Measurements from ENCODE around the gene MPO. TPM values are rescaled to one million over a fixed set of nuclear protein-coding genes. Genes with fewer than 3 reads are reported as not detected.

MPO gene
- total RNA-seq, 2 donors from 2014 or later, result not detected

DNA sequence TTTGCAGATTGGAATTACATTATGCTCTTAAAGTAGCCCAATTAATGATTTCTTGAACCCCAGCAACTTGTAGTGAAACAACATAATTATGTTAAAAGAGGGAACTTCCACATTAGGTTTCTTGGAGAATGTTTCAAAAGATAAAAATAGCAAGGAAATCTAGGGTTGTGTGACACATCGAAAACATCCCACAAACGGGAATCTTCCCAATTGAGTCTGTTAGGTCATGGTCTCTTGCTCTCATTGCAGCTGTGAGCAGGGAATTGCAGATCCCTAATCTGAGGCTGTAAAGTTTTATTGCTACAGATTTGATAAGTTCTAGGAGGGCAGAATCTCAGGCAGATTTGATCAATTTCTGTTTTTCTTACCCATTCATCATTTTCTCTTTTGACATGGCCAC lies 49.1 kb downstream of the MPO start:
- Mint-ChIP-seq H3K9me3 (no peaks in the 10 kb centered on the region), H3K4me1 (peaks cover 12% of the 10 kb centered on the region), H3K27ac (no peak overlapping the region), H3K27me3 (ENCODE audit: insufficient read depth) (peaks cover 79% of the 10 kb centered on the region), H3K4me3 (no peak overlapping the region), H3K36me3 (ENCODE audit: low read depth) (no peaks in the 10 kb centered on the region)
- peaks cover 44% of the 10 kb centered on the region for H3K27me3 ChIP-seq (ENCODE audit: control insufficient read depth, insufficient read depth, low read length, poor library complexity, severe bottlenecking)
- WGBS, 2 experiments (ENCODE audit: insufficient coverage in 1 of 2, insufficient read length in 1 of 2), result 90% methylated on average over 2 of the region's 2 CpGs
- no peaks in the 10 kb centered on the region for H3K36me3 ChIP-seq (ENCODE audit: control insufficient read depth, insufficient read depth, low read length)
- no peak for DNase-seq
- no peak overlapping the region for H3K27ac ChIP-seq (ENCODE audit: low read depth, low read length)
- TF ChIP-seq, protein P1, sequence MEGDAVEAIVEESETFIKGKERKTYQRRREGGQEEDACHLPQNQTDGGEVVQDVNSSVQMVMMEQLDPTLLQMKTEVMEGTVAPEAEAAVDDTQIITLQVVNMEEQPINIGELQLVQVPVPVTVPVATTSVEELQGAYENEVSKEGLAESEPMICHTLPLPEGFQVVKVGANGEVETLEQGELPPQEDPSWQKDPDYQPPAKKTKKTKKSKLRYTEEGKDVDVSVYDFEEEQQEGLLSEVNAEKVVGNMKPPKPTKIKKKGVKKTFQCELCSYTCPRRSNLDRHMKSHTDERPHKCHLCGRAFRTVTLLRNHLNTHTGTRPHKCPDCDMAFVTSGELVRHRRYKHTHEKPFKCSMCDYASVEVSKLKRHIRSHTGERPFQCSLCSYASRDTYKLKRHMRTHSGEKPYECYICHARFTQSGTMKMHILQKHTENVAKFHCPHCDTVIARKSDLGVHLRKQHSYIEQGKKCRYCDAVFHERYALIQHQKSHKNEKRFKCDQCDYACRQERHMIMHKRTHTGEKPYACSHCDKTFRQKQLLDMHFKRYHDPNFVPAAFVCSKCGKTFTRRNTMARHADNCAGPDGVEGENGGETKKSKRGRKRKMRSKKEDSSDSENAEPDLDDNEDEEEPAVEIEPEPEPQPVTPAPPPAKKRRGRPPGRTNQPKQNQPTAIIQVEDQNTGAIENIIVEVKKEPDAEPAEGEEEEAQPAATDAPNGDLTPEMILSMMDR (conservative IDR thresholded peaks at IDR 0.05), result no peak
- no peak overlapping the region for H3K4me3 ChIP-seq (ENCODE audit: low read length)
- no peak overlapping the region for H3K9ac ChIP-seq (ENCODE audit: extremely low read depth, low read length, poor library complexity, severe bottlenecking)
- no peaks in the 10 kb centered on the region for H3K9me3 ChIP-seq (ENCODE audit: control insufficient read depth, low read length)
- H3K4me1 ChIP-seq (ENCODE audit: control insufficient read depth, insufficient read depth, low read length), result no peaks in the 10 kb centered on the region

DNA sequence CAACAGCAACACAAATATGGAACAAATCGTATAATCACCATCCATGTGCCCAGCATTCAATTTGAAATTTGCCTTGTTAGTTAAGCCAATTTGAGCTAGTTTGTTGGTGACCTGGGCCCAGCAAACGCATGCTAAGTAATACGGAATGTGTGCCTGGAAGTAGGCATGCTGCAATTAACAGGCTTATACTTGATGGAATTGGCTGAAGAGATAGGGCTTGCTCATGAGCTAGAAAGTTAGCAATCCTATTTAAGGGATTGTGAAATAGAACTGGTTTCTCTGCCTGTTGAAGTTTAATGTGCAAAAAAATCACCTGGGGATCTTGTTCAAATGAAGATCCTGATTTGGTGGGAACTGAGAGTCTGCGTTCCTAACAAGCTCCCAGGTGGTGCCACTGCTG lies 50.9 kb downstream of the MPO start:
- H3K27me3 Mint-ChIP-seq (ENCODE audit: insufficient read depth), result peaks cover 75% of the 10 kb centered on the region
- no peak overlapping the region for H3K9ac ChIP-seq (ENCODE audit: extremely low read depth, low read length, poor library complexity, severe bottlenecking)
- TF ChIP-seq, protein P1 (conservative IDR thresholded peaks at IDR 0.05), result no peak
- 89 to 100% methylated on average over 4 of the region's 4 CpGs for WGBS, 2 experiments (ENCODE audit: insufficient coverage in 1 of 2, insufficient read length in 1 of 2)
- no peaks in the 10 kb centered on the region for H3K4me1 ChIP-seq (ENCODE audit: control insufficient read depth, insufficient read depth, low read length)
- no peaks in the 10 kb centered on the region for H3K9me3 ChIP-seq (ENCODE audit: control insufficient read depth, low read length)
- no peak overlapping the region for H3K27ac ChIP-seq (ENCODE audit: low read depth, low read length)
- DNase-seq, result no peak
- peaks cover 12% of the 10 kb centered on the region for H3K4me1 Mint-ChIP-seq
- H3K4me3 ChIP-seq (ENCODE audit: low read length), result no peak overlapping the region
- H3K27ac Mint-ChIP-seq, result no peak overlapping the region
- H3K36me3 ChIP-seq (ENCODE audit: control insufficient read depth, insufficient read depth, low read length), result no peaks in the 10 kb centered on the region
- H3K27me3 ChIP-seq (ENCODE audit: control insufficient read depth, insufficient read depth, low read length, poor library complexity, severe bottlenecking), result peaks cover 26% of the 10 kb centered on the region
- no peaks in the 10 kb centered on the region for H3K36me3 Mint-ChIP-seq (ENCODE audit: low read depth)
- H3K9me3 Mint-ChIP-seq, result no peaks in the 10 kb centered on the region
- H3K4me3 Mint-ChIP-seq, result no peak overlapping the region

GRCh38 chr17:58229384-58229783 lies 51.4 kb downstream of the MPO start:
- H3K36me3 Mint-ChIP-seq (ENCODE audit: low read depth), result no peaks in the 10 kb centered on the region
- H3K4me3 ChIP-seq (ENCODE audit: low read length), result no peak overlapping the region
- H3K36me3 ChIP-seq (ENCODE audit: control insufficient read depth, insufficient read depth, low read length), result no peaks in the 10 kb centered on the region
- no peak overlapping the region for H3K9ac ChIP-seq (ENCODE audit: extremely low read depth, low read length, poor library complexity, severe bottlenecking)
- WGBS, 2 experiments (ENCODE audit: insufficient coverage in 1 of 2, insufficient read length in 1 of 2), result 75 to 78% methylated on average over 1 of the region's 1 CpG
- H3K27ac Mint-ChIP-seq, result no peak overlapping the region
- no peak overlapping the region for H3K4me3 Mint-ChIP-seq
- TF ChIP-seq, protein P1 (conservative IDR thresholded peaks at IDR 0.05), result no peak
- H3K27ac ChIP-seq (ENCODE audit: low read depth, low read length), result no peak overlapping the region
- peaks cover 12% of the 10 kb centered on the region for H3K4me1 Mint-ChIP-seq
- no peaks in the 10 kb centered on the region for H3K9me3 ChIP-seq (ENCODE audit: control insufficient read depth, low read length)
- H3K27me3 Mint-ChIP-seq (ENCODE audit: insufficient read depth), result peaks cover 73% of the 10 kb centered on the region
- H3K27me3 ChIP-seq (ENCODE audit: control insufficient read depth, insufficient read depth, low read length, poor library complexity, severe bottlenecking), result peaks cover 21% of the 10 kb centered on the region
- no peaks in the 10 kb centered on the region for H3K4me1 ChIP-seq (ENCODE audit: control insufficient read depth, insufficient read depth, low read length)
- no peaks in the 10 kb centered on the region for H3K9me3 Mint-ChIP-seq
- peak; percentile 70 for DNase-seq
